Osteoblast (primary cell): ENCODE data around the gene ZNF592. TPM values are rescaled to one million over a fixed set of nuclear protein-coding genes. Genes with fewer than 3 reads are reported as not detected.

Experiments used
- DNase-seq: peaks from one replicate; pipeline ENCODE4 v3.0.0; 2011; ENCODE audit warnings: low spot score, mixed read lengths; ENCODE audit not compliant: insufficient read length; ENCODE audit errors: missing footprints
- H2AFZ ChIP-seq: 2 replicates; pipeline ENCODE4 v1.6.0; 2011; ENCODE audit warnings: mild to moderate bottlenecking, low read length
- H3K27ac ChIP-seq: 2 replicates; pipeline ENCODE4 v1.5.1; 2011; ENCODE audit warnings: mild to moderate bottlenecking, low read depth, low read length, moderate library complexity
- H3K27me3 ChIP-seq: 2 replicates; pipeline ENCODE4 v1.6.0; 2012; ENCODE audit warnings: mild to moderate bottlenecking, control low read depth, inconsistent platforms, low read length, moderate library complexity; ENCODE audit not compliant: insufficient read depth
- H3K36me3 ChIP-seq: 2 replicates; pipeline ENCODE4 v1.5.1; 2011; ENCODE audit warnings: mild to moderate bottlenecking, low read length, control low read depth, moderate library complexity; ENCODE audit not compliant: insufficient read depth
- H3K4me1 ChIP-seq: 2 replicates; pipeline ENCODE4 v1.5.1; 2011; ENCODE audit warnings: mild to moderate bottlenecking, low read length, control low read depth, moderate library complexity; ENCODE audit not compliant: insufficient read depth
- H3K4me2 ChIP-seq: 2 replicates; pipeline ENCODE4 v1.6.0; 2011; ENCODE audit warnings: mild to moderate bottlenecking, low read length; ENCODE audit not compliant: insufficient read depth
- H3K4me3 ChIP-seq: fragments of 200-600 bp; sonication (generic); 3 replicates; pipeline ENCODE4 v1.5.1; 2012; ENCODE audit warnings: mild to moderate bottlenecking, low read length, inconsistent platforms; ENCODE audit not compliant: insufficient read depth
- H3K79me2 ChIP-seq: 2 replicates; pipeline ENCODE4 v1.6.0; 2012; ENCODE audit warnings: mild to moderate bottlenecking, low read length, control low read depth, inconsistent platforms; ENCODE audit not compliant: insufficient read depth
- H3K9me3 ChIP-seq: 2 replicates; pipeline ENCODE4 v1.5.1; 2011; ENCODE audit warnings: low read depth, low read length, control low read depth
- H4K20me1 ChIP-seq: 2 replicates; pipeline ENCODE4 v1.6.0; 2012; ENCODE audit warnings: mild to moderate bottlenecking, low read length, control low read depth; ENCODE audit not compliant: insufficient read depth
- total RNA-seq: library from RNA; depleted of rRNA; stranded (reverse); fragments of >200 nt; gene quantifications from 2 replicates; pipeline ENCODE4 v1.2.3, GENCODE V29; 2012
- TF ChIP-seq, protein P1 (sequence below): IDR thresholded peaks from 2 replicates; pipeline ENCODE4 v1.5.1; 2011; ENCODE audit warnings: mild to moderate bottlenecking, low read depth, low read length, moderate library complexity; ENCODE audit errors: extremely low read depth

ZNF592 gene
- total RNA-seq, 1 donor = 11.2 TPM

DNA sequence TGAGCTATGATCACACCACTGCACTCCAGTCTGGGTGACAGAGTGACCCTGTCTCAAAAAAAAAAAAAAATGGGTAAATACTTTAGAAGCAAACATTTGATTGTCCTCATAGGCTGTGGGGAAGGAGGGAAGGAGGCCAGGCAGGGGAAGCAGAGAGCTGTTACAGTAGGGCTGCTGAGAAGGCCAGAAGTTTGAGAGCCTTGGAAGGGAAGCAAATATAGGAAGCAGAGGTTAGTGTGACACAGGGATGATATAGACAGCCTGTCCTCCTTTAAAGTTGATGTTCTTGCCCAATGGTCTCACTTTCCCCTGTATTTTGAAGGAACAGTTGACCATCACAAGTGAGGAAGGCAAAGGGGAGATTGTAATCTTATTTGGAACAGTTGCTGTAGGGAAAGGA is 63.4 kb downstream of the ZNF592 start:
- H3K27me3 ChIP-seq = no peaks in the 10 kb centered on the region
- TF ChIP-seq, protein P1, sequence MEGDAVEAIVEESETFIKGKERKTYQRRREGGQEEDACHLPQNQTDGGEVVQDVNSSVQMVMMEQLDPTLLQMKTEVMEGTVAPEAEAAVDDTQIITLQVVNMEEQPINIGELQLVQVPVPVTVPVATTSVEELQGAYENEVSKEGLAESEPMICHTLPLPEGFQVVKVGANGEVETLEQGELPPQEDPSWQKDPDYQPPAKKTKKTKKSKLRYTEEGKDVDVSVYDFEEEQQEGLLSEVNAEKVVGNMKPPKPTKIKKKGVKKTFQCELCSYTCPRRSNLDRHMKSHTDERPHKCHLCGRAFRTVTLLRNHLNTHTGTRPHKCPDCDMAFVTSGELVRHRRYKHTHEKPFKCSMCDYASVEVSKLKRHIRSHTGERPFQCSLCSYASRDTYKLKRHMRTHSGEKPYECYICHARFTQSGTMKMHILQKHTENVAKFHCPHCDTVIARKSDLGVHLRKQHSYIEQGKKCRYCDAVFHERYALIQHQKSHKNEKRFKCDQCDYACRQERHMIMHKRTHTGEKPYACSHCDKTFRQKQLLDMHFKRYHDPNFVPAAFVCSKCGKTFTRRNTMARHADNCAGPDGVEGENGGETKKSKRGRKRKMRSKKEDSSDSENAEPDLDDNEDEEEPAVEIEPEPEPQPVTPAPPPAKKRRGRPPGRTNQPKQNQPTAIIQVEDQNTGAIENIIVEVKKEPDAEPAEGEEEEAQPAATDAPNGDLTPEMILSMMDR = no peak

DNA sequence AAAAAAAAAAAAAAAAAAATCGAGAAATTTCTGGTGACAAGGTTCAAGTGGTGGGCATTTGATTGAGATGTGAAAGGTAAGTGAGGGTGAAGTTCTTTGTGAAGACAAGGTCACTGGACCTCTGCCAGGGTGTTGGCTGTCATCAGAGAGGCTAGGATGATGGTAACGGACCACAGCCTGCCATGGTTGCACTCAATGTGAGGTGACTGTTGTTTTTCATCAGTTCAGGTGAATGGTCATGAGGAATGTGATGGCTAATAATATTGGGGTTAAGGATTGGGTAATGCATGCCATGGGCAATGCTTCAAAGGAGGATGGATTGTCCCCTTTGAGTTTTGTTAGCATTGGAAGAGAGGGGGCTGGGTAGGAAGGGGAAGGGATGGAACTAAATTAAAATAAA is 64.5 kb downstream of the ZNF592 start:
- Histone ChIP-seq H4K20me1 (no peaks in the 10 kb centered on the region), H3K4me1 (peaks cover 11% of the 10 kb centered on the region), H3K27me3 (no peaks in the 10 kb centered on the region), H3K4me3 (no peak overlapping the region), H3K79me2 (no peaks in the 10 kb centered on the region), H3K9me3 (no peaks in the 10 kb centered on the region), H3K4me2 (no peak overlapping the region), H2AFZ (no peak overlapping the region), H3K36me3 (peaks cover 3% of the 10 kb centered on the region), H3K27ac (no peak overlapping the region)
- TF ChIP-seq, protein P1 = no peak
- no peak for DNase-seq

More for the DNA sequence above, 63.4 kb downstream of the ZNF592 start:
- H4K20me1 ChIP-seq = no peaks in the 10 kb centered on the region
- DNase-seq = no peak
- H3K4me3 ChIP-seq = no peak overlapping the region
- peaks cover 6% of the 10 kb centered on the region for H3K4me1 ChIP-seq
- no peak overlapping the region for H3K4me2 ChIP-seq
- H2AFZ ChIP-seq = no peak overlapping the region
- H3K36me3 ChIP-seq = peaks cover 3% of the 10 kb centered on the region
- H3K79me2 ChIP-seq = no peaks in the 10 kb centered on the region
- no peaks in the 10 kb centered on the region for H3K9me3 ChIP-seq
- no peak overlapping the region for H3K27ac ChIP-seq

- Histone ChIP-seq H4K20me1 (no peaks in the 10 kb centered on the region), H3K4me2 (no peak overlapping the region), H3K4me3 (no peak overlapping the region), H3K9me3 (no peaks in the 10 kb centered on the region), H3K27ac (no peak overlapping the region), H3K27me3 (no peaks in the 10 kb centered on the region), H3K79me2 (no peaks in the 10 kb centered on the region), H3K4me1 (peaks cover 17% of the 10 kb centered on the region), H3K36me3 (peaks cover 3% of the 10 kb centered on the region), H2AFZ (no peak overlapping the region)
- TF ChIP-seq, protein P1 = no peak
- no peak for DNase-seq
Measured at GRCh38 chr15:84813435-84813834, 65.0 kb downstream of the ZNF592 start.

DNA sequence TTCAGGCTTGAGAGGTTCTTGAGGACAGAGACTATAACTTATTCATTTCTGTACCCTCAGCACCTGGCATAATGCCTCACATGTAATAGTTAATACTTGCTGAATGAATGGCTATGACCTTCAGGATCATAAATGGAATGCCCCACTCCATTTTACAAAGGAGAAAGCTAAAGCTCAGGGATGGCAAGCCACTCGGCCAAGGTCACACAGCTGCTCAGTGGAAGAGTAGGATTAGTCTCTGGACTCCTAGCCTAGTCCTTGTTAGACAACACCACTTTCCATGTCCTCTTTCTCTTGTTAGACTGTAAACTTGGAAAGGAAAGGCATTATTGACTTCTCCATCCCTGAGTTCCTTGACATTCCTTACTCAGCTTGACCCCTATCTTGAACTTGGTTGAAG is 65.5 kb downstream of the ZNF592 start:
- no peaks in the 10 kb centered on the region for H4K20me1 ChIP-seq
- no peak for DNase-seq
- no peaks in the 10 kb centered on the region for H3K9me3 ChIP-seq
- no peak overlapping the region for H3K4me2 ChIP-seq
- no peaks in the 10 kb centered on the region for H3K36me3 ChIP-seq
- H3K27me3 ChIP-seq = no peaks in the 10 kb centered on the region
- no peak overlapping the region for H3K4me3 ChIP-seq
- no peaks in the 10 kb centered on the region for H3K79me2 ChIP-seq
- no peak overlapping the region for H2AFZ ChIP-seq
- H3K4me1 ChIP-seq = peaks cover 21% of the 10 kb centered on the region
- TF ChIP-seq, protein P1 = no peak
- H3K27ac ChIP-seq = no peak overlapping the region
